Progenitor cell of endocrine pancreas (in vitro differentiated cells): ENCODE data around the gene THSD7A. TPM values are rescaled to one million over a fixed set of nuclear protein-coding genes. Genes with fewer than 3 reads are reported as not detected.

Experiments used
- DNase-seq: peaks from one replicate; pipeline ENCODE4 v3.0.0; 2021; ENCODE audit warnings: low spot score; ENCODE audit not compliant: unreplicated experiment
- H3K27ac Mint-ChIP-seq: 2 replicates; pipeline ENCODE4 v1.8.0; 2021; ENCODE audit warnings: mild to moderate bottlenecking, moderate library complexity, mixed read lengths
- H3K27me3 Mint-ChIP-seq: 2 replicates; pipeline ENCODE4 v1.8.0; 2021; ENCODE audit warnings: mixed read lengths
- H3K36me3 Mint-ChIP-seq: 2 replicates; pipeline ENCODE4 v1.8.0; 2022; ENCODE audit warnings: mixed read lengths; ENCODE audit not compliant: insufficient read depth
- H3K4me1 Mint-ChIP-seq: 2 replicates; pipeline ENCODE4 v1.8.0; 2021; ENCODE audit warnings: low read depth, mixed read lengths
- H3K4me3 Mint-ChIP-seq: 2 replicates; pipeline ENCODE4 v1.8.0; 2021; ENCODE audit warnings: low read depth, mild to moderate bottlenecking, moderate library complexity, mixed read lengths
- H3K9me3 Mint-ChIP-seq: 2 replicates; pipeline ENCODE4 v1.8.0; 2021; ENCODE audit warnings: low read depth, mixed read lengths
- CTCF ChIP-seq: fragments of 200-600 bp; sonication (generic); IDR thresholded peaks from one replicate; pipeline ENCODE4 v1.5.0; 2021; ENCODE audit warnings: antibody characterized with exemption, mild to moderate bottlenecking; ENCODE audit not compliant: unreplicated experiment
- total RNA-seq: library from RNA; stranded (reverse); gene quantifications from 2 replicates; pipeline ENCODE4 v1.2.1, GENCODE V29; 2021

Gene THSD7A
- total RNA-seq, 1 donor from 2014 or later, result 4.7 TPM

GRCh38 chr7:11714205-11714604, 117.8 kb downstream of the THSD7A start:
- Mint-ChIP-seq H3K27ac (no peak overlapping the region), H3K36me3 (no peaks in the 10 kb centered on the region), H3K4me3 (no peak overlapping the region), H3K4me1 (peaks cover 36% of the 10 kb centered on the region), H3K9me3 (peaks cover 3% of the 10 kb centered on the region), H3K27me3 (no peaks in the 10 kb centered on the region)
- no peak for DNase-seq
- no peak for TF ChIP-seq CTCF

- no peak overlapping the region for H3K4me3 Mint-ChIP-seq
- peaks cover 3% of the 10 kb centered on the region for H3K9me3 Mint-ChIP-seq
- TF ChIP-seq CTCF, result no peak
- peaks cover 43% of the 10 kb centered on the region for H3K4me1 Mint-ChIP-seq
- no peak for DNase-seq
- H3K27me3 Mint-ChIP-seq, result no peaks in the 10 kb centered on the region
- no peaks in the 10 kb centered on the region for H3K36me3 Mint-ChIP-seq
- peak overlapping the region; percentile 26 for H3K27ac Mint-ChIP-seq
Measured at GRCh38 chr7:11713352-11713751, 118.6 kb downstream of the THSD7A start.

- no peak for TF ChIP-seq CTCF
- Mint-ChIP-seq H3K36me3 (no peaks in the 10 kb centered on the region), H3K27me3 (no peaks in the 10 kb centered on the region)
Measured at GRCh38 chr7:11710377-11710776, 121.6 kb downstream of the THSD7A start.

GRCh38 chr7:11709196-11709595, 122.8 kb downstream of the THSD7A start:
- DNase-seq, result no peak
- no peaks in the 10 kb centered on the region for H3K9me3 Mint-ChIP-seq
- TF ChIP-seq CTCF, result no peak

More at GRCh38 chr7:11710377-11710776, 121.6 kb downstream of the THSD7A start:
- no peaks in the 10 kb centered on the region for H3K9me3 Mint-ChIP-seq
- DNase-seq, result no peak
- H3K4me3 Mint-ChIP-seq, result no peak overlapping the region
- no peak overlapping the region for H3K27ac Mint-ChIP-seq
- H3K4me1 Mint-ChIP-seq, result peaks cover 64% of the 10 kb centered on the region

GRCh38 chr7:11707606-11708193, 124.3 kb downstream of the THSD7A start:
- Mint-ChIP-seq H3K9me3 (no peaks in the 10 kb centered on the region), H3K27ac (no peak overlapping the region), H3K4me3 (peak overlapping the region; percentile 33), H3K4me1 (peaks cover 56% of the 10 kb centered on the region), H3K36me3 (no peaks in the 10 kb centered on the region), H3K27me3 (no peaks in the 10 kb centered on the region)
- DNase-seq, result no peak
- no peak for TF ChIP-seq CTCF

More at GRCh38 chr7:11709196-11709595, 122.8 kb downstream of the THSD7A start:
- Mint-ChIP-seq H3K4me3 (no peak overlapping the region), H3K27me3 (no peaks in the 10 kb centered on the region), H3K27ac (no peak overlapping the region), H3K4me1 (peaks cover 64% of the 10 kb centered on the region), H3K36me3 (no peaks in the 10 kb centered on the region)
